PC-9 (cell line): ENCODE data around the gene DDX41. TPM values are rescaled to one million over a fixed set of nuclear protein-coding genes. Genes with fewer than 3 reads are reported as not detected.
A peak's percentile ranks its signal among the peaks of the same experiment; 100 is the strongest.

Experiments
- BruUV-seq: library from RNA; stranded (reverse); fragments of 400-500 nt; replicated peaks from 2 replicates; lab custom pipeline; 2021; lab: Mats Ljungman, UMichigan
- CTCF ChIA-PET: fragments of 300-600 bp; sonication (Branson Sonifier 250); formaldehyde crosslinking; loops from one replicate; lab custom pipeline; 2022; ENCODE audit warnings: antibody characterized with exemption; lab: Charles Lee
- POLR2A ChIA-PET: fragments of 300-600 bp; sonication (Branson Sonifier 250); formaldehyde crosslinking; loops from one replicate; lab custom pipeline; 2022; ENCODE audit warnings: antibody characterized with exemption; ENCODE audit not compliant: unreplicated experiment; lab: Charles Lee
- DNase-seq, 2 experiments: peaks; one replicate each; pipeline versions ENCODE4 v3.0.0 to v3.0.0-alpha.2; 2015 to 2022; ENCODE audit warnings: mixed read lengths in 1 of 2
- H2AFZ ChIP-seq: fragments of 200-600 bp; sonication (generic); 2 replicates; pipeline ENCODE4 v1.8.1; 2017; ENCODE audit warnings: antibody characterized with exemption
- H3F3A ChIP-seq: fragments of 200-600 bp; sonication (generic); 2 replicates; pipeline ENCODE4 v1.8.1; 2017; ENCODE audit warnings: antibody characterized with exemption, mild to moderate bottlenecking, low read depth; ENCODE audit not compliant: insufficient read depth
- H3K27ac ChIP-seq: fragments of 200-600 bp; sonication (generic); 2 replicates; pipeline ENCODE4 v1.6.1; 2016; ENCODE audit warnings: mixed run types
- H3K27me3 ChIP-seq: fragments of 200-600 bp; sonication (generic); 2 replicates; pipeline ENCODE4 v1.6.1; 2016; ENCODE audit warnings: low read depth, mixed run types; ENCODE audit not compliant: insufficient read depth
- H3K36me3 ChIP-seq: fragments of 200-600 bp; sonication (generic); 2 replicates; pipeline ENCODE4 v1.6.1; 2016; ENCODE audit warnings: low read depth, mixed run types
- H3K4me1 ChIP-seq: fragments of 200-600 bp; sonication (generic); replicated peaks from 2 replicates; pipeline ENCODE4 v1.6.1; 2016; ENCODE audit warnings: mixed run types; ENCODE audit not compliant: insufficient read depth
- H3K4me2 ChIP-seq: fragments of 200-600 bp; sonication (generic); 2 replicates; pipeline ENCODE4 v1.6.1; 2017; ENCODE audit warnings: mixed run types
- H3K4me3 ChIP-seq: fragments of 200-600 bp; sonication (generic); 2 replicates; pipeline ENCODE4 v1.6.1; 2016; ENCODE audit warnings: mixed run types
- H3K79me2 ChIP-seq: fragments of 200-600 bp; sonication (generic); 2 replicates; pipeline ENCODE4 v1.6.1; 2017; ENCODE audit warnings: low read depth, mixed run types
- H3K9me2 ChIP-seq: fragments of 200-600 bp; sonication (generic); 2 replicates; pipeline ENCODE4 v1.8.1; 2017; ENCODE audit warnings: mild to moderate bottlenecking; ENCODE audit not compliant: insufficient read depth
- H3K9me3 ChIP-seq: fragments of 200-600 bp; sonication (generic); 2 replicates; pipeline ENCODE4 v1.8.1; 2016; ENCODE audit warnings: low read depth; ENCODE audit not compliant: insufficient read depth
- H4K20me1 ChIP-seq: fragments of 200-600 bp; sonication (generic); 2 replicates; pipeline ENCODE4 v1.8.1; 2017; ENCODE audit not compliant: insufficient read depth
- EZH2 ChIP-seq: fragments of 200-600 bp; sonication (generic); IDR thresholded peaks from 2 replicates; pipeline ENCODE4 v1.8.0; 2017; ENCODE audit warnings: antibody characterized with exemption, low read depth
- intact Hi-C: fragments of 100-400 bp; cut with micrococcal nuclease; formaldehyde crosslinking; loops from one replicate; pipeline ENCODE4 v1.10.0; 2022; ENCODE audit not compliant: unreplicated experiment
- total RNA-seq: library from RNA; stranded (reverse); gene quantifications from 2 replicates; pipeline ENCODE4 v1.2.3, GENCODE V29; 2021
- TF ChIP-seq, protein P1 (sequence below): fragments of 200-600 bp; sonication (generic); conservative IDR thresholded peaks from 2 replicates; pipeline ENCODE4 v1.6.1; 2017; ENCODE audit warnings: mixed run types, antibody characterized with exemption, mild to moderate bottlenecking, moderate library complexity

DDX41 gene
- total RNA-seq, 1 experiment from 2014 or later: 93.1 TPM

DNA sequence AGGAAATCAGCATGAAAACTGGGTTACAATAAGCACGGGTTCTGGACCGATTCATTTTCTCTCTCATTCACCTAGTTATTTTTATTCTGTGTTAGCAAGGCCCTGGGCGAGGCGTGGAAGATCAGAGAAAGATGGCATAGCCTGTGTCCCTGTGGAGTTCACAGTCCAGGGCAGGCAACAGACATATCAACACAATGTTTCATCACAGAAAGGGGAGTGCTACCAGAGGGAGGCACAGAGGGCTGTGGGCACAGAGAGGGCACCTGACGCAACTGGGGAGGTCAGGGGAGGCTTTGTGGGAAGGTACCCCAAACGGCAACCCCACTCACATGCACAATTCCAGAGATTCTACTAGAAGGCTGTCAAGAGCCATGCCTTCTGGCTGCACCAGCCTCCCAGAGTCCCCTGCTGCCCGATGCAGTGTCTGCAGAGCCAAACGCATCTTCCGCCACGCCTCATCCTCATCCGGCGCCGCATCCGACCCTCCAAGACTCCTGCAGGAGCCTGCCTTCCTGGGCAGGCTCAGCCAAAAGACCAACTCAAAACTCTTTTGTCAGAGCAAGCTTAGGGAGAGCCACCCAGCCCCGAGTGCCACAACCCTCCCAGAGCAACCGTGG is 36.2 kb upstream of the DDX41 start:
- peak overlapping the region; percentile 98 for H3K4me2 ChIP-seq
- intact Hi-C loops: loop anchor here (5.0 kb wide), 1 partner anchor 39 kb away; the partner anchor contains the start of gene TMED9
- H3K9me2 ChIP-seq: no peaks in the 10 kb centered on the region
- peaks cover 25% of the 10 kb centered on the region for H3K4me1 ChIP-seq
- no peak for DNase-seq
- no peaks in the 10 kb centered on the region; the same call in 1 of the 2 replicates for H3F3A ChIP-seq
- no peaks in the 10 kb centered on the region for H3K36me3 ChIP-seq
- no peak overlapping the region for H2AFZ ChIP-seq
- ChIA-PET POLR2A (no interaction called here), CTCF (no interaction called here)
- H3K4me3 ChIP-seq: peak overlapping the region; percentile 98
- no TSS peak for BruUV-seq
- TF ChIP-seq, protein P1, sequence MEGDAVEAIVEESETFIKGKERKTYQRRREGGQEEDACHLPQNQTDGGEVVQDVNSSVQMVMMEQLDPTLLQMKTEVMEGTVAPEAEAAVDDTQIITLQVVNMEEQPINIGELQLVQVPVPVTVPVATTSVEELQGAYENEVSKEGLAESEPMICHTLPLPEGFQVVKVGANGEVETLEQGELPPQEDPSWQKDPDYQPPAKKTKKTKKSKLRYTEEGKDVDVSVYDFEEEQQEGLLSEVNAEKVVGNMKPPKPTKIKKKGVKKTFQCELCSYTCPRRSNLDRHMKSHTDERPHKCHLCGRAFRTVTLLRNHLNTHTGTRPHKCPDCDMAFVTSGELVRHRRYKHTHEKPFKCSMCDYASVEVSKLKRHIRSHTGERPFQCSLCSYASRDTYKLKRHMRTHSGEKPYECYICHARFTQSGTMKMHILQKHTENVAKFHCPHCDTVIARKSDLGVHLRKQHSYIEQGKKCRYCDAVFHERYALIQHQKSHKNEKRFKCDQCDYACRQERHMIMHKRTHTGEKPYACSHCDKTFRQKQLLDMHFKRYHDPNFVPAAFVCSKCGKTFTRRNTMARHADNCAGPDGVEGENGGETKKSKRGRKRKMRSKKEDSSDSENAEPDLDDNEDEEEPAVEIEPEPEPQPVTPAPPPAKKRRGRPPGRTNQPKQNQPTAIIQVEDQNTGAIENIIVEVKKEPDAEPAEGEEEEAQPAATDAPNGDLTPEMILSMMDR: no peak
- no peak for TF ChIP-seq EZH2
- no peak overlapping the region for H3K27ac ChIP-seq
- peaks cover 46% of the 10 kb centered on the region for H3K79me2 ChIP-seq
- H3K9me3 ChIP-seq: no peaks in the 10 kb centered on the region
- no peaks in the 10 kb centered on the region for H3K27me3 ChIP-seq
- H4K20me1 ChIP-seq: peaks cover 34% of the 10 kb centered on the region

DNA sequence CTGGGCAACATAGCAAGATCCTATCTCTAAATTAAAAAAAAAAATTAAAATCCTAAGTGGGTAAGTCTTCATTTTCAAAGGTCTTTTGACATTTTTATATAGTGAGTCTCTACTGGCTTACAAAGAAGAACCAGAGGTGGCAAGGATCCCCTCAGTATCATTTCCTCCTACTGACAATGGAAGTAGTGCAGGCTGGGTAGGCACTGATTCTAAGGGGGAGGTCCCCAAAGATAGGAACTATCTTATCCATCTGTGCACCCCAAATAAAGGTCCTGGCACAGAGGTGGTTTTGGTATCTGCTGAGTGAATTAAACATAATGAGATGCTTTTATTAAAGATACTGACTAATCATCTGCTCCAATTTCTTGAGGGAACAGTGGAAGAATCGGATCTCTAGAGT is 33.4 kb upstream of the DDX41 start:
- Histone ChIP-seq H3K36me3 (no peaks in the 10 kb centered on the region), H3K27ac (no peak overlapping the region), H3K79me2 (peaks cover 56% of the 10 kb centered on the region), H3K9me3 (no peaks in the 10 kb centered on the region), H3F3A (peaks cover 26% of the 10 kb centered on the region), H3K4me2 (no peak overlapping the region), H3K4me1 (peaks cover 41% of the 10 kb centered on the region), H3K27me3 (no peaks in the 10 kb centered on the region), H3K4me3 (no peak overlapping the region), H2AFZ (no peak overlapping the region), H3K9me2 (no peaks in the 10 kb centered on the region), H4K20me1 (peaks cover 52% of the 10 kb centered on the region)
- CTCF ChIA-PET: no interaction called here
- BruUV-seq: no TSS peak
- no peak for DNase-seq
- intact Hi-C loops: loop anchor here (5.0 kb wide), 1 partner anchor 42 kb away; the partner anchor contains the start of gene TMED9
- no peak for TF ChIP-seq EZH2
- TF ChIP-seq, protein P1: no peak
- POLR2A ChIA-PET: interaction anchor here (0.6 kb wide), 1 partner anchor 93 kb away, joined by 8 read pairs; no protein-coding TSS in a partner anchor

- Histone ChIP-seq H3K36me3 (no peaks in the 10 kb centered on the region), H3K9me3 (no peaks in the 10 kb centered on the region), H4K20me1 (peaks cover 63% of the 10 kb centered on the region), H3K27me3 (no peaks in the 10 kb centered on the region), H3K9me2 (no peaks in the 10 kb centered on the region), H3K4me3 (no peak overlapping the region), H3K27ac (no peak overlapping the region), H3F3A (peaks cover 27% of the 10 kb centered on the region), H3K4me2 (no peak overlapping the region), H3K4me1 (peaks cover 41% of the 10 kb centered on the region), H2AFZ (no peak overlapping the region), H3K79me2 (peaks cover 67% of the 10 kb centered on the region)
- DNase-seq: no peak
- ChIA-PET CTCF (no interaction called here), POLR2A (interaction anchor here (0.6 kb wide), 1 partner anchor 609 kb away, joined by 16 read pairs; no protein-coding TSS in a partner anchor)
- TF ChIP-seq, protein P1: no peak
- TF ChIP-seq EZH2: no peak
- BruUV-seq: no TSS peak
- intact Hi-C loops: no loop called here
Observed at GRCh38 chr5:177548495-177548894, 31.7 kb upstream of the DDX41 start.
